A549 (cell line): ENCODE data around the gene DCLK2. TPM values are rescaled to one million over a fixed set of nuclear protein-coding genes. Genes with fewer than 3 reads are reported as not detected.

ENCODE experiments used
- ATAC-seq, 2 experiments: fragments of 200-7000 bp in 1 of 2; fragments of >200 bp in 1 of 2; cut with Nextera tagmentation in 1 of 2; cut with Tn5 transposase in 1 of 2; 3 replicates each; pipeline versions ENCODE4 v1.8.0 to v1.9.1; 2018 to 2020; ENCODE audit warnings: mild to moderate bottlenecking in 1 of 2, moderate library complexity in 1 of 2
- CTCF ChIA-PET: fragments of 300-600 bp; sonication (Branson Sonifier 250); formaldehyde crosslinking; extraction: SDS; loops from one replicate; lab custom pipeline; 2021; ENCODE audit warnings: antibody characterized with exemption, inconsistent platforms; lab: Yijun Ruan, JAX
- POLR2A ChIA-PET: fragments of 350-600 bp; formaldehyde crosslinking; extraction: SDS; loops from one replicate; lab custom pipeline; 2021; ENCODE audit warnings: antibody characterized with exemption, inconsistent platforms; lab: Yijun Ruan, JAX
- DNase-seq, 2 experiments: peaks; one replicate each; pipeline versions ENCODE4 v3.0.0 to v3.0.0-alpha.2; 2011 to 2016; ENCODE audit warnings: low read depth in 1 of 2, low spot score in 1 of 2
- FAIRE-seq: peaks from 2 replicates; lab custom pipeline; 2011; peaks lifted over from hg19 to GRCh38; lab: Jason Lieb, UNC
- H3K27ac ChIP-seq, 2 experiments: fragments of >200 bp; sonication (Bioruptor Twin); formaldehyde crosslinking; 3 replicates each; pipeline ENCODE4 v1.5.1; 2016 to 2017
- H3K4me1 ChIP-seq: fragments of >200 bp; sonication (Bioruptor Twin); formaldehyde crosslinking; 3 replicates; pipeline ENCODE4 v1.6.1; 2016
- H3K4me2 ChIP-seq: fragments of >200 bp; sonication (Bioruptor Twin); formaldehyde crosslinking; 3 replicates; pipeline ENCODE4 v1.6.1; 2016
- H3K4me3 ChIP-seq: fragments of >200 bp; sonication (Bioruptor Twin); formaldehyde crosslinking; 3 replicates; pipeline ENCODE4 v1.5.1; 2016
- H3K9me3 ChIP-seq: fragments of >200 bp; sonication (Bioruptor Twin); formaldehyde crosslinking; 3 replicates; pipeline ENCODE4 v1.6.1; 2016
- BHLHE40 ChIP-seq: IDR thresholded peaks from 2 replicates; pipeline ENCODE4 v1.6.1; 2012; ENCODE audit warnings: low read depth, low read length, inconsistent platforms
- CBX8 ChIP-seq: fragments of 200-600 bp; sonication (generic); IDR thresholded peaks from 2 replicates; pipeline ENCODE4 v1.6.1; 2016
- CHD4 ChIP-seq: fragments of 200-600 bp; sonication (generic); IDR thresholded peaks from 2 replicates; pipeline ENCODE4 v1.6.1; 2016; ENCODE audit warnings: antibody characterized with exemption, mild to moderate bottlenecking, borderline replicate concordance
- EHF ChIP-seq: fragments of 250-450 bp; sonication (Bioruptor Pico); IDR thresholded peaks from 2 replicates; pipeline ENCODE4 v1.5.0; 2020; ENCODE audit warnings: mild to moderate bottlenecking
- EP300 ChIP-seq, 2 experiments: fragments of >200 bp; sonication (Bioruptor Twin); formaldehyde crosslinking; IDR thresholded peaks; 2 replicates in 1 of 2; 3 replicates in 1 of 2; pipeline ENCODE4 v1.6.1; 2016 to 2017
- FOSL2 ChIP-seq, 2 experiments: fragments of 450-650 bp in 1 of 2; fragments of >200 bp in 1 of 2; sonication (Bioruptor Twin) in 1 of 2; formaldehyde crosslinking; IDR thresholded peaks; 2 replicates each; pipeline versions ENCODE4 v1.5.0 to v1.6.1; 2016 to 2020; ENCODE audit warnings: mild to moderate bottlenecking in 1 of 2, moderate library complexity in 1 of 2
- FOXS1 ChIP-seq: fragments of 250-450 bp; sonication (Bioruptor Pico); IDR thresholded peaks from 2 replicates; pipeline ENCODE4 v1.5.0; 2020; ENCODE audit warnings: mild to moderate bottlenecking, moderate library complexity
- GATA3 ChIP-seq: IDR thresholded peaks from 2 replicates; pipeline ENCODE4 v1.6.1; 2012; ENCODE audit warnings: borderline replicate concordance
- HOXB13 ChIP-seq: fragments of 250-450 bp; sonication (Bioruptor Pico); IDR thresholded peaks from 2 replicates; pipeline ENCODE4 v1.5.0; 2020; ENCODE audit warnings: low read depth, mild to moderate bottlenecking, moderate library complexity
- HOXB5 ChIP-seq: fragments of 250-450 bp; sonication (Bioruptor Pico); IDR thresholded peaks from 2 replicates; pipeline ENCODE4 v1.5.0; 2020; ENCODE audit warnings: mild to moderate bottlenecking, moderate library complexity
- MAFK ChIP-seq: fragments of 450-650 bp; IDR thresholded peaks from 2 replicates; pipeline ENCODE4 v1.6.1; 2014; ENCODE audit not compliant: partially characterized antibody
- MYC ChIP-seq: IDR thresholded peaks from 2 replicates; pipeline ENCODE4 v1.6.1; 2012; ENCODE audit warnings: mild to moderate bottlenecking, inconsistent platforms, low read length, improper control_type of control experiment, borderline replicate concordance
- POLR2A ChIP-seq: IDR thresholded peaks from 2 replicates; pipeline ENCODE4 v1.6.1; 2012; ENCODE audit warnings: mild to moderate bottlenecking, low read length
- POLR2AphosphoS2 ChIP-seq: conservative IDR thresholded peaks from 2 replicates; pipeline ENCODE4 v1.6.1; 2012; ENCODE audit warnings: low read length, improper control_type of control experiment, inconsistent platforms
- RAD21 ChIP-seq, 2 experiments: fragments of >200 bp in 1 of 2; sonication (Bioruptor Twin) in 1 of 2; formaldehyde crosslinking in 1 of 2; IDR thresholded peaks in 1 of 2; conservative IDR thresholded peaks in 1 of 2; 2 replicates in 1 of 2; 3 replicates in 1 of 2; pipeline ENCODE4 v1.6.1; 2012 to 2018; ENCODE audit warnings: inconsistent platforms in 1 of 2
- RNF2 ChIP-seq: fragments of 200-600 bp; sonication (generic); IDR thresholded peaks from 2 replicates; pipeline ENCODE4 v1.6.1; 2016; ENCODE audit warnings: low read depth, mild to moderate bottlenecking, antibody characterized with exemption, moderate library complexity, borderline replicate concordance
- TFCP2L1 ChIP-seq: fragments of 250-450 bp; sonication (Bioruptor Pico); IDR thresholded peaks from 2 replicates; pipeline ENCODE4 v1.5.0; 2021; ENCODE audit warnings: mild to moderate bottlenecking
- ZNF302 ChIP-seq: fragments of 250-450 bp; sonication (Bioruptor Pico); IDR thresholded peaks from 2 replicates; pipeline ENCODE4 v1.9.0; 2021; ENCODE audit warnings: inconsistent platforms, mild to moderate bottlenecking, moderate library complexity
- ZSCAN20 ChIP-seq: fragments of 250-450 bp; sonication (Bioruptor Pico); IDR thresholded peaks from 2 replicates; pipeline ENCODE4 v1.8.0; 2022; ENCODE audit warnings: mild to moderate bottlenecking, moderate library complexity
- WGBS: methylation state at CpG from one replicate; pipeline ENCODE4 v1.1.6; 2017; ENCODE audit errors: missing lambda C conversion rate; 5-methylcytosine and 5-hydroxymethylcytosine counted together
- polyA plus RNA-seq, 4 experiments: library from polyadenylated mRNA; depleted of rRNA in 3 of 4; stranded (reverse); fragments of >200 nt; fragmentation: RNase III in 1 of 4; extraction: RNeasy Plus Mini Kit Qiagen cat#74134 plus additional on column Dnase treatment in 1 of 4; gene quantifications; 2 replicates in 3 of 4; 3 replicates in 1 of 4; pipeline ENCODE4 v1.2.3, GENCODE V29; 2011 to 2017
- TF ChIP-seq, protein P1 (sequence below): fragments of 250-450 bp; sonication (Bioruptor Pico); IDR thresholded peaks from 2 replicates; pipeline ENCODE4 v1.5.0; 2020; ENCODE audit warnings: low read depth, mild to moderate bottlenecking, moderate library complexity
- TF ChIP-seq, protein P2 (sequence below): fragments of 450-650 bp; IDR thresholded peaks from 2 replicates; pipeline ENCODE4 v1.6.1; 2014; ENCODE audit warnings: antibody characterized with exemption
- TF ChIP-seq, protein P3 (sequence below): fragments of 200-600 bp; sonication (generic); IDR thresholded peaks from 2 replicates; pipeline ENCODE4 v1.6.1; 2016; ENCODE audit warnings: antibody characterized with exemption, mild to moderate bottlenecking, moderate library complexity

The DCLK2 gene
- polyA plus RNA-seq, 2 of the 4 experiments (the other 2 are of a cell fraction), result 8.1 to 11.6 TPM

DNA sequence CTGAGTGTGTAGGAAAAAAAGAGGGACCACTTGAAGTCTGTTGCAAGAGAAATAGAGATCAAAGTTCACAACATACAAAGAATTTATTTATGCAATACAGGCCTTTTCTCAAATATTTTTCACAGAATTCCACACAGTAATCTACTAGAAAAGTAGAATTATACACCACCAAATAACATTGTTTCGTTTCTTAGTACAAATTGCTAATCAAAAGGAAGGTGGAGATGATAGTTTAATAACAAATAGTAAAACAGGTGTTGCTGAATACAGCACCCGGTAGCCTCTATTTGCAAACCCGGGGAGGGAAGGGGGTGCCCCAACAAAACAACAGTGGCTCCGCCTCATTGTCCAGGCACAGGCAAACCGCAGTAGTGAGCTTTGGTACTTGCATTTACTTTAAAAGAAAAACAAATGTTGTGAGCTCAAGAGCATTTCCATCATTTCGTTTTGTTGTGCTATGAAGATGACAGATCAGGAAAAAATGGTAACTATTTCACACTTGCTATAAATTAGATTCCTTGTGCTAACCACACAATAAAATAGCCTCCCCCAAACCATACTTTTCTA lies 186.4 kb downstream of the DCLK2 start:
- DNase-seq (no peak), ATAC-seq (no peak), FAIRE-seq (no peak)
- ChIA-PET POLR2A (no interaction called here), CTCF (no interaction called here)
- Histone ChIP-seq H3K4me3 (no peak overlapping the region), H3K4me2 (no peak overlapping the region), H3K27ac (no peak overlapping the region), H3K9me3 (no peaks in the 10 kb centered on the region), H3K4me1 (no peaks in the 10 kb centered on the region)
- 88% methylated on average over 6 of the region's 6 CpGs for WGBS
- TF ChIP-seq, protein P1, sequence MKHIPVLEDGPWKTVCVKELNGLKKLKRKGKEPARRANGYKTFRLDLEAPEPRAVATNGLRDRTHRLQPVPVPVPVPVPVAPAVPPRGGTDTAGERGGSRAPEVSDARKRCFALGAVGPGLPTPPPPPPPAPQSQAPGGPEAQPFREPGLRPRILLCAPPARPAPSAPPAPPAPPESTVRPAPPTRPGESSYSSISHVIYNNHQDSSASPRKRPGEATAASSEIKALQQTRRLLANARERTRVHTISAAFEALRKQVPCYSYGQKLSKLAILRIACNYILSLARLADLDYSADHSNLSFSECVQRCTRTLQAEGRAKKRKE (CRISPR knock-in tag), result no peak
- no peak for TF ChIP-seq RNF2
- no peak for TF ChIP-seq FOXS1
- TF ChIP-seq POLR2A, result no peak
- no peak for TF ChIP-seq HOXB13 (CRISPR knock-in tag)
- no peak for TF ChIP-seq MAFK
- TF ChIP-seq ZSCAN20 (CRISPR knock-in tag), result no peak
- TF ChIP-seq CHD4, result no peak
- no peak for TF ChIP-seq CBX8
- TF ChIP-seq MYC, result no peak
- TF ChIP-seq, all 56 proteins: peak for 0

DNA sequence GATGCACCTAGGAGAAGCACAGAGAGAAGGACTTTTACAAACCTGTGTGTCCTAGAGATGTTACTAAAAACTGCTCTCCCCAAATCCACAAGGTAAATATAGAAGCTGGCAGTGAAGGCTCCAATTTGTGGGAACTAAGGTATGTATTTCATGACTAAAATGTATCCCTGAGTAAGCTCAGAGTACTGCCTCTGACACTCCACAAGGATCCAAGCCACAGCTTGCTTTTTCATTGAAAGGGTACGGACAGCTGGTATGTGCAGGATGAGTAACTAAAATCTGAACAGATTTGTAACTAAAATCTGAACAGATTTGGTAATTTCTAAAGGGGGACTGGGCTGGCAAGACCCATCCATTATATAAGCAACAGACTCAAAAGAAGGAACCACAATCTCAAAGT lies 187.6 kb downstream of the DCLK2 start:
- no peak for TF ChIP-seq EP300 (IDR thresholded peaks at IDR 0.05)
- TF ChIP-seq CHD4, result no peak
- TF ChIP-seq HOXB5, result no peak
- TF ChIP-seq MAFK, result no peak
- TF ChIP-seq POLR2A, result no peak
- no peak for TF ChIP-seq EHF (CRISPR knock-in tag)
- TF ChIP-seq, all 56 proteins: peak for 0
- no peak for ATAC-seq

DNA sequence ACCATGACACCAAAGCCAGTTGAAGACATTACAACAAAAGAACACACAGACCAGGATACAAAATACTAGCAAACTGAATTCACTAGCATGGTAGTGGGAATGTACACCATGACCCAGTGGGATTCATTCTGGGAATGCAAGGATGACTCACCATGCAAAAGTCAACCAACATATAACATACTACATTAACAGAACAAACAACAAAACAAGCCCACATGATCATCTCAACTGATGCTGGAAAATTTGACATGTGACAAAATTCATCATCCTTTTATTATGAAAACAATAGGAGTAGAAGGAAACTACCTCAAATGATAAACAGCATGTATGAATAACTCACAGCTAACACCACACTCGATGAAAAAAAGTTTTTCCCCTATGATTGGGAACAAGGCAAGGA lies 190.2 kb downstream of the DCLK2 start:
- Histone ChIP-seq H3K4me1 (no peaks in the 10 kb centered on the region), H3K9me3 (0 out of 3 replicates have a peak, but pooled peaks cover 2% of the 10 kb centered on the region), H3K27ac (no peak overlapping the region), H3K4me2 (no peak overlapping the region), H3K4me3 (no peak overlapping the region)
- no peak for DNase-seq
- ATAC-seq, result no peak
- ChIA-PET POLR2A (no interaction called here), CTCF (no interaction called here)
- FAIRE-seq, result no peak
- 96% methylated on average over 1 of the region's 1 CpG for WGBS
- TF ChIP-seq FOSL2 (IDR thresholded peaks at IDR 0.05) (no peak), FOSL2 (CRISPR knock-in tag; IDR thresholded peaks at IDR 0.05) (peak; percentile 57; the same call in 1 of the 2 replicates), HOXB5 (no peak)

More for the DNA sequence above, 187.6 kb downstream of the DCLK2 start:
- WGBS, result 100% methylated on average over 1 of the region's 1 CpG
- FAIRE-seq (no peak), DNase-seq (no peak)
- H3K4me1 ChIP-seq, result no peaks in the 10 kb centered on the region
- no peak overlapping the region for H3K4me3 ChIP-seq
- no peaks in the 10 kb centered on the region for H3K9me3 ChIP-seq
- ChIA-PET POLR2A (no interaction called here), CTCF (no interaction called here)
- no peak overlapping the region for H3K4me2 ChIP-seq
- H3K27ac ChIP-seq, result no peak overlapping the region

DNA sequence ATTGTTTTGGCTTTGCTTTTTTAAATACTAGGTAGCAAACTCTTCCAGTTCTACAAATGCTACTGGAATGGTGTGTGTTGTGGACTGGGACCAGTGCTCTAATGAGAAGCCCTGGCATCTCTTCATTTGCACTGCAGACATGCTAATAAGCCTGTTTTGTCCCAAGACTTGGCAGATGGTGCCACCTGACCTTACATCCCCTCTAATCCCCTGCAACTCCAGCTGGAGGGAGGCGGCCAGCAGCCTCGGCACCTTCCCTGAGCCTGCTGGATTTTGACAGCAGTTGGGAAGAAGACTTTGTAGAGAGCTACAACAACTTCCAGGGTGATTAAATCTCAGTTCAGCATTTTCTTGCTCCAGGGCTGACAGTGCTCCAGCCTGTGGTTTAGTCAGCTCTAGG lies 200.0 kb downstream of the DCLK2 start:
- ChIA-PET POLR2A (no interaction called here), CTCF (no interaction called here)
- Histone ChIP-seq H3K27ac (no peak overlapping the region), H3K4me3 (no peak overlapping the region), H3K4me2 (no peak overlapping the region), H3K9me3 (0 out of 3 replicates have a peak, but pooled peaks cover 4% of the 10 kb centered on the region), H3K4me1 (peaks cover 5% of the 10 kb centered on the region; the same call in 2 of the 3 replicates)
- ATAC-seq (no peak), DNase-seq (no peak), FAIRE-seq (no peak)
- TF ChIP-seq POLR2AphosphoS2 (no peak), EP300 (IDR thresholded peaks at IDR 0.05) (no peak), FOSL2 (IDR thresholded peaks at IDR 0.05) (no peak), FOSL2 (CRISPR knock-in tag; IDR thresholded peaks at IDR 0.05) (no peak), TFCP2L1 (CRISPR knock-in tag) (no peak), BHLHE40 (no peak), POLR2A (no peak), ZNF302 (no peak), HOXB5 (no peak), RAD21 (conservative IDR thresholded peaks at IDR 0.05 in 1 of 2, IDR thresholded peaks at IDR 0.05 in 1 of 2) (no peak), GATA3 (no peak)
- TF ChIP-seq, protein P2, sequence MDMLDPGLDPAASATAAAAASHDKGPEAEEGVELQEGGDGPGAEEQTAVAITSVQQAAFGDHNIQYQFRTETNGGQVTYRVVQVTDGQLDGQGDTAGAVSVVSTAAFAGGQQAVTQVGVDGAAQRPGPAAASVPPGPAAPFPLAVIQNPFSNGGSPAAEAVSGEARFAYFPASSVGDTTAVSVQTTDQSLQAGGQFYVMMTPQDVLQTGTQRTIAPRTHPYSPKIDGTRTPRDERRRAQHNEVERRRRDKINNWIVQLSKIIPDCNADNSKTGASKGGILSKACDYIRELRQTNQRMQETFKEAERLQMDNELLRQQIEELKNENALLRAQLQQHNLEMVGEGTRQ, result no peak
- TF ChIP-seq, protein P3, sequence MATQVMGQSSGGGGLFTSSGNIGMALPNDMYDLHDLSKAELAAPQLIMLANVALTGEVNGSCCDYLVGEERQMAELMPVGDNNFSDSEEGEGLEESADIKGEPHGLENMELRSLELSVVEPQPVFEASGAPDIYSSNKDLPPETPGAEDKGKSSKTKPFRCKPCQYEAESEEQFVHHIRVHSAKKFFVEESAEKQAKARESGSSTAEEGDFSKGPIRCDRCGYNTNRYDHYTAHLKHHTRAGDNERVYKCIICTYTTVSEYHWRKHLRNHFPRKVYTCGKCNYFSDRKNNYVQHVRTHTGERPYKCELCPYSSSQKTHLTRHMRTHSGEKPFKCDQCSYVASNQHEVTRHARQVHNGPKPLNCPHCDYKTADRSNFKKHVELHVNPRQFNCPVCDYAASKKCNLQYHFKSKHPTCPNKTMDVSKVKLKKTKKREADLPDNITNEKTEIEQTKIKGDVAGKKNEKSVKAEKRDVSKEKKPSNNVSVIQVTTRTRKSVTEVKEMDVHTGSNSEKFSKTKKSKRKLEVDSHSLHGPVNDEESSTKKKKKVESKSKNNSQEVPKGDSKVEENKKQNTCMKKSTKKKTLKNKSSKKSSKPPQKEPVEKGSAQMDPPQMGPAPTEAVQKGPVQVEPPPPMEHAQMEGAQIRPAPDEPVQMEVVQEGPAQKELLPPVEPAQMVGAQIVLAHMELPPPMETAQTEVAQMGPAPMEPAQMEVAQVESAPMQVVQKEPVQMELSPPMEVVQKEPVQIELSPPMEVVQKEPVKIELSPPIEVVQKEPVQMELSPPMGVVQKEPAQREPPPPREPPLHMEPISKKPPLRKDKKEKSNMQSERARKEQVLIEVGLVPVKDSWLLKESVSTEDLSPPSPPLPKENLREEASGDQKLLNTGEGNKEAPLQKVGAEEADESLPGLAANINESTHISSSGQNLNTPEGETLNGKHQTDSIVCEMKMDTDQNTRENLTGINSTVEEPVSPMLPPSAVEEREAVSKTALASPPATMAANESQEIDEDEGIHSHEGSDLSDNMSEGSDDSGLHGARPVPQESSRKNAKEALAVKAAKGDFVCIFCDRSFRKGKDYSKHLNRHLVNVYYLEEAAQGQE, result no peak
- WGBS, result 100% methylated on average over 2 of the region's 2 CpGs
